ENCODE measurements around the gene RAB1A.

DNA sequence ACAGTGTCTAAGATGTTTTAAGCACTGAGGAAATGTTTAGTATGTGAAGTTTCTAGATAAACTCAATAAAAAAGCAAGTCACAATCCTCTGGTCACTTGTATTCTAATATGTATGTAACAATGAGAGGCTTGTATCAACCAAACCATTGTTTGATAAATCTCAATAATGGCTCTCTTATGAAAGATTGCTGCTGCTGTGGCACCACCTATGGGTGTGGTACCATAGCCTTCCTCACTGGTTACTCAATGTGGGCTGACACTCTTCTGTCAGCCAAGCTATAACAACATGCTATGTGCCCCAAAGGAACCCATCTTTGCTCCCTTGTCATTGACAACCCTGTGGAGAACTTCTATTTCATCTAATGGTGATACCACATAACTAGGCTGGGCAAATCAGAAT is 12.6 kb upstream of the RAB1A start:
- no peak for TF ChIP-seq TBX2 (CRISPR knock-in tag; IDR thresholded peaks at IDR 0.05; ENCODE audit: borderline replicate concordance)
- TF ChIP-seq, protein P1, sequence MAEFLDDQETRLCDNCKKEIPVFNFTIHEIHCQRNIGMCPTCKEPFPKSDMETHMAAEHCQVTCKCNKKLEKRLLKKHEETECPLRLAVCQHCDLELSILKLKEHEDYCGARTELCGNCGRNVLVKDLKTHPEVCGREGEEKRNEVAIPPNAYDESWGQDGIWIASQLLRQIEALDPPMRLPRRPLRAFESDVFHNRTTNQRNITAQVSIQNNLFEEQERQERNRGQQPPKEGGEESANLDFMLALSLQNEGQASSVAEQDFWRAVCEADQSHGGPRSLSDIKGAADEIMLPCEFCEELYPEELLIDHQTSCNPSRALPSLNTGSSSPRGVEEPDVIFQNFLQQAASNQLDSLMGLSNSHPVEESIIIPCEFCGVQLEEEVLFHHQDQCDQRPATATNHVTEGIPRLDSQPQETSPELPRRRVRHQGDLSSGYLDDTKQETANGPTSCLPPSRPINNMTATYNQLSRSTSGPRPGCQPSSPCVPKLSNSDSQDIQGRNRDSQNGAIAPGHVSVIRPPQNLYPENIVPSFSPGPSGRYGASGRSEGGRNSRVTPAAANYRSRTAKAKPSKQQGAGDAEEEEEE (CRISPR knock-in tag; IDR thresholded peaks at IDR 0.05; ENCODE audit: borderline replicate concordance) = no peak
